Measurements from ENCODE around the gene SHISA5.

DNA sequence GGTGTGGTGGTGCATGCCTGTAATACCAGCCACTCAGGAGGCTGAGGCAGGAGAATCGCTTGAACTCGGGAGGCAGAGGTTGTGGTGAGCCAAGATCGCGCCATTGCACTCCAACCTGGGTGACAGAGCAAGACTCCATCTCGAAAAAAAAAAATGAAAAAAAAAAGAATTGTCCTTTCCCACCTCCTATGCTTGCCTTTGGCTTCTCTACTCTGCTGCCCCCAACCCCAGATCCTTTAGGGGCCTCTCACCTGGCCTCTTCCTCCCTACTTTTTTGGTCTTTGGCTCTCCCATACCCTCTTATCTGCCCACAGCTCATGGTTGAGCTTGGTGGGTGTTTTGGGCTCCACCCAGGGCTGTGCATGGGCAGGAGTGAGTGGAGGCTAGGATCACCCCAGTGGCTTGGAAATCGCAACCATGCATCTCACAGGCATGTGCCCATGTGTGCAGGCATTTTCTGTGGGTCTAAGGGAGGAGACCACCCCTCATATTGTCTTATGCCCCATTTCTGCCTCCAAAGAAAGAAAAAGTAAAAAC lies 2.1 kb upstream of the SHISA5 start:
- TF ChIP-seq, protein P1, sequence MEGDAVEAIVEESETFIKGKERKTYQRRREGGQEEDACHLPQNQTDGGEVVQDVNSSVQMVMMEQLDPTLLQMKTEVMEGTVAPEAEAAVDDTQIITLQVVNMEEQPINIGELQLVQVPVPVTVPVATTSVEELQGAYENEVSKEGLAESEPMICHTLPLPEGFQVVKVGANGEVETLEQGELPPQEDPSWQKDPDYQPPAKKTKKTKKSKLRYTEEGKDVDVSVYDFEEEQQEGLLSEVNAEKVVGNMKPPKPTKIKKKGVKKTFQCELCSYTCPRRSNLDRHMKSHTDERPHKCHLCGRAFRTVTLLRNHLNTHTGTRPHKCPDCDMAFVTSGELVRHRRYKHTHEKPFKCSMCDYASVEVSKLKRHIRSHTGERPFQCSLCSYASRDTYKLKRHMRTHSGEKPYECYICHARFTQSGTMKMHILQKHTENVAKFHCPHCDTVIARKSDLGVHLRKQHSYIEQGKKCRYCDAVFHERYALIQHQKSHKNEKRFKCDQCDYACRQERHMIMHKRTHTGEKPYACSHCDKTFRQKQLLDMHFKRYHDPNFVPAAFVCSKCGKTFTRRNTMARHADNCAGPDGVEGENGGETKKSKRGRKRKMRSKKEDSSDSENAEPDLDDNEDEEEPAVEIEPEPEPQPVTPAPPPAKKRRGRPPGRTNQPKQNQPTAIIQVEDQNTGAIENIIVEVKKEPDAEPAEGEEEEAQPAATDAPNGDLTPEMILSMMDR (IDR thresholded peaks at IDR 0.05; ENCODE audit: borderline replicate concordance, extremely low read depth, low read length, poor library complexity, severe bottlenecking) = no peak
- TF ChIP-seq EZH2 (IDR thresholded peaks at IDR 0.05; ENCODE audit: borderline replicate concordance, low read depth, low read length, severe bottlenecking) = no peak
